ENCODE results near the gene HPD. TPM values are rescaled to one million over a fixed set of nuclear protein-coding genes. Genes with fewer than 3 reads are reported as not detected.

The HPD gene
- total and polyA plus RNA-seq, 2 of the 4 experiments (the other 2 are of a cell fraction), result 0.15 to 0.18 TPM

GRCh38 chr12:121820056-121820455, 38.6 kb downstream of the HPD start:
- H3K4me2 ChIP-seq (ENCODE audit: low read depth, low read length), result no peak overlapping the region
- no peak overlapping the region for H2AK9ac ChIP-seq (replicated peaks; ENCODE audit: low read depth, low read length, poor library complexity)
- no peak overlapping the region for H4K5ac ChIP-seq (ENCODE audit: low read depth, low read length)
- H3K14ac ChIP-seq (replicated peaks; ENCODE audit: low read depth, low read length), result no peak overlapping the region
- no peak overlapping the region for H4K91ac ChIP-seq (ENCODE audit: insufficient read depth, low read depth, low read length)
- no peak overlapping the region for H2AFZ ChIP-seq (replicated peaks; ENCODE audit: low read length, poor library complexity)
- WGBS, 2 experiments (ENCODE audit: extremely low coverage in 2 of 2, insufficient read length in 1 of 2), result 100% methylated on average over 4 of the region's 7 CpGs; no CpG with 5 or more reads in 1 of the 2 experiments
- no peak overlapping the region for H2BK15ac ChIP-seq (ENCODE audit: low read depth, low read length)
- H4K8ac ChIP-seq (ENCODE audit: low read depth in 2 of 2, low read length in 2 of 2), result no peak overlapping the region
- in situ Hi-C loops (cut with MboI; ENCODE audit: low sequenced_read_pairs) (no loop called here), dilution Hi-C loops (cut with HindIII; ENCODE audit: low sequenced_read_pairs, unreplicated experiment) (no loop called here), intact Hi-C loops (cut with micrococcal nuclease) (no loop called here)
- H3K56ac ChIP-seq (ENCODE audit: extremely low read depth, insufficient read depth, low read length), result no peak overlapping the region
- no peaks in the 10 kb centered on the region for H3K9me1 ChIP-seq (ENCODE audit: insufficient read depth, low read length)
- H3K9ac ChIP-seq (ENCODE audit: low read depth, low read length), result no peak overlapping the region
- CTCF ChIA-PET, result interaction anchor here (0.9 kb wide), 1 partner anchor 8 kb away, joined by 3 read pairs; no protein-coding TSS in a partner anchor
- no peaks in the 10 kb centered on the region for H3K9me3 ChIP-seq (ENCODE audit: control insufficient read depth, insufficient read depth, low read length)
- POLR2A ChIA-PET (ENCODE audit: unreplicated experiment), result no interaction called here
- ATAC-seq (ENCODE audit: low read depth) (no peak), DNase-seq (no peak)
- H3K23ac ChIP-seq (ENCODE audit: low read depth, low read length), result no peak overlapping the region
- TF ChIP-seq RCOR1 (IDR thresholded peaks at IDR 0.05; ENCODE audit: insufficient replicate concordance, low read length), result no peak
- no peak for TF ChIP-seq USF2 (IDR thresholded peaks at IDR 0.05; ENCODE audit: low read depth, low read length)
- TF ChIP-seq RAD21 (IDR thresholded peaks at IDR 0.05; ENCODE audit: low read length), result no peak
- no peak for TF ChIP-seq MXI1 (IDR thresholded peaks at IDR 0.05; ENCODE audit: borderline replicate concordance, low read depth, low read length)
- no peak for TF ChIP-seq NFE2L2 (IDR thresholded peaks at IDR 0.05; ENCODE audit: low read depth, low read length)
- no peak for TF ChIP-seq BHLHE40 (IDR thresholded peaks at IDR 0.05; ENCODE audit: low read depth, low read length)
- TF ChIP-seq SMC3 (IDR thresholded peaks at IDR 0.05; ENCODE audit: low read depth, low read length), result no peak
- no peak for TF ChIP-seq ELK1 (IDR thresholded peaks at IDR 0.05; ENCODE audit: borderline replicate concordance, low read depth, low read length)
- no peak for TF ChIP-seq RFX5 (IDR thresholded peaks at IDR 0.05; ENCODE audit: low read depth, low read length)
- TF ChIP-seq MAZ (IDR thresholded peaks at IDR 0.05; ENCODE audit: borderline replicate concordance, low read depth, low read length), result no peak
- TF ChIP-seq, protein P1, sequence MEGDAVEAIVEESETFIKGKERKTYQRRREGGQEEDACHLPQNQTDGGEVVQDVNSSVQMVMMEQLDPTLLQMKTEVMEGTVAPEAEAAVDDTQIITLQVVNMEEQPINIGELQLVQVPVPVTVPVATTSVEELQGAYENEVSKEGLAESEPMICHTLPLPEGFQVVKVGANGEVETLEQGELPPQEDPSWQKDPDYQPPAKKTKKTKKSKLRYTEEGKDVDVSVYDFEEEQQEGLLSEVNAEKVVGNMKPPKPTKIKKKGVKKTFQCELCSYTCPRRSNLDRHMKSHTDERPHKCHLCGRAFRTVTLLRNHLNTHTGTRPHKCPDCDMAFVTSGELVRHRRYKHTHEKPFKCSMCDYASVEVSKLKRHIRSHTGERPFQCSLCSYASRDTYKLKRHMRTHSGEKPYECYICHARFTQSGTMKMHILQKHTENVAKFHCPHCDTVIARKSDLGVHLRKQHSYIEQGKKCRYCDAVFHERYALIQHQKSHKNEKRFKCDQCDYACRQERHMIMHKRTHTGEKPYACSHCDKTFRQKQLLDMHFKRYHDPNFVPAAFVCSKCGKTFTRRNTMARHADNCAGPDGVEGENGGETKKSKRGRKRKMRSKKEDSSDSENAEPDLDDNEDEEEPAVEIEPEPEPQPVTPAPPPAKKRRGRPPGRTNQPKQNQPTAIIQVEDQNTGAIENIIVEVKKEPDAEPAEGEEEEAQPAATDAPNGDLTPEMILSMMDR (conservative IDR thresholded peaks at IDR 0.05; ENCODE audit: low read depth, low read length), result no peak
- TF ChIP-seq FOS (IDR thresholded peaks at IDR 0.05; ENCODE audit: low read depth, low read length), result no peak
- no peak for TF ChIP-seq MAFK (IDR thresholded peaks at IDR 0.05; ENCODE audit: low read depth, low read length)
- H3K18ac ChIP-seq (ENCODE audit: low read depth, low read length), result no peak overlapping the region
- no peak overlapping the region for H3K4ac ChIP-seq (ENCODE audit: low read depth, low read length)
- no peak overlapping the region for H3K27ac ChIP-seq (ENCODE audit: insufficient read depth, low read length)
- BruUV-seq (replicated peaks), result no TSS peak
- no peak overlapping the region for H2BK20ac ChIP-seq (ENCODE audit: low read depth, low read length)
- H3K79me1 ChIP-seq (ENCODE audit: low read depth in 1 of 2, low read length in 2 of 2), result peaks cover 24 to 63% of the 10 kb centered on the region in 2 experiments
- peaks cover 4% of the 10 kb centered on the region for H4K20me1 ChIP-seq (ENCODE audit: insufficient read depth, low read length)
- H2BK5ac ChIP-seq (ENCODE audit: low read depth, low read length, poor library complexity, severe bottlenecking), result no peak overlapping the region
- peaks cover 66% of the 10 kb centered on the region for H3K36me3 ChIP-seq (ENCODE audit: control insufficient read depth, insufficient read depth, low read length)
- H3K4me1 ChIP-seq (ENCODE audit: control insufficient read depth, insufficient read depth, low read length), result no peaks in the 10 kb centered on the region
- H2AK5ac ChIP-seq (ENCODE audit: low read depth, low read length), result no peak overlapping the region; the same call in 1 of the 2 replicates
- H3K27me3 ChIP-seq (ENCODE audit: control insufficient read depth, insufficient read depth, low read length), result no peaks in the 10 kb centered on the region
- H2BK120ac ChIP-seq (ENCODE audit: low read depth, low read length), result no peak overlapping the region
- H3K4me3 ChIP-seq (ENCODE audit: insufficient read depth, low read depth, low read length), result no peak overlapping the region
